ENCODE data around the gene ZFPM1.

ZFPM1 gene

GRCh38 chr16:88549671-88550245, 96.7 kb downstream of the ZFPM1 start:
- no peaks in the 10 kb centered on the region; the same call in 1 of the 2 replicates for H3K36me3 ChIP-seq (ENCODE audit: control insufficient read depth, insufficient read depth, low read length)
- H3K27me3 ChIP-seq (replicated peaks; ENCODE audit: control insufficient read depth, insufficient read depth, low read length): no peaks in the 10 kb centered on the region; the same call in 1 of the 2 replicates
- no peak for DNase-seq (ENCODE audit: extremely low read depth, insufficient read length)
- no peak overlapping the region for H3K4me3 ChIP-seq (replicated peaks; ENCODE audit: low read depth, low read length)
- TF ChIP-seq CTCF (IDR thresholded peaks at IDR 0.05; ENCODE audit: insufficient read depth, low read length, poor library complexity, severe bottlenecking): no peak

GRCh38 chr16:88550246-88550661, 97.2 kb downstream of the ZFPM1 start:
- DNase-seq (ENCODE audit: extremely low read depth, insufficient read length): peak; percentile 30
- Histone ChIP-seq H3K4me3 (replicated peaks; ENCODE audit: low read depth, low read length) (no peak overlapping the region), H3K36me3 (ENCODE audit: control insufficient read depth, insufficient read depth, low read length) (no peaks in the 10 kb centered on the region; the same call in 1 of the 2 replicates), H3K27me3 (replicated peaks; ENCODE audit: control insufficient read depth, insufficient read depth, low read length) (no peaks in the 10 kb centered on the region; the same call in 1 of the 2 replicates)
- TF ChIP-seq CTCF (IDR thresholded peaks at IDR 0.05; ENCODE audit: insufficient read depth, low read length, poor library complexity, severe bottlenecking): no peak

- no peak for TF ChIP-seq CTCF (IDR thresholded peaks at IDR 0.05; ENCODE audit: insufficient read depth, low read length, poor library complexity, severe bottlenecking)
- Histone ChIP-seq H3K27me3 (replicated peaks; ENCODE audit: control insufficient read depth, insufficient read depth, low read length) (no peaks in the 10 kb centered on the region; the same call in 1 of the 2 replicates), H3K4me3 (replicated peaks; ENCODE audit: low read depth, low read length) (no peak overlapping the region), H3K36me3 (ENCODE audit: control insufficient read depth, insufficient read depth, low read length) (no peaks in the 10 kb centered on the region; the same call in 1 of the 2 replicates)
- DNase-seq (ENCODE audit: extremely low read depth, insufficient read length): no peak
Observed at GRCh38 chr16:88552166-88552565, 99.1 kb downstream of the ZFPM1 start.

GRCh38 chr16:88552815-88553214, 99.7 kb downstream of the ZFPM1 start:
- Histone ChIP-seq H3K4me3 (replicated peaks; ENCODE audit: low read depth, low read length) (no peak overlapping the region), H3K36me3 (ENCODE audit: control insufficient read depth, insufficient read depth, low read length) (no peaks in the 10 kb centered on the region; the same call in 1 of the 2 replicates), H3K27me3 (replicated peaks; ENCODE audit: control insufficient read depth, insufficient read depth, low read length) (no peaks in the 10 kb centered on the region; the same call in 1 of the 2 replicates)
- no peak for TF ChIP-seq CTCF (IDR thresholded peaks at IDR 0.05; ENCODE audit: insufficient read depth, low read length, poor library complexity, severe bottlenecking)
- DNase-seq (ENCODE audit: extremely low read depth, insufficient read length): no peak

GRCh38 chr16:88553739-88554138, 100.7 kb downstream of the ZFPM1 start:
- DNase-seq (ENCODE audit: extremely low read depth, insufficient read length): no peak
- Histone ChIP-seq H3K36me3 (ENCODE audit: control insufficient read depth, insufficient read depth, low read length) (no peaks in the 10 kb centered on the region; the same call in 1 of the 2 replicates), H3K4me3 (replicated peaks; ENCODE audit: low read depth, low read length) (no peak overlapping the region), H3K27me3 (replicated peaks; ENCODE audit: control insufficient read depth, insufficient read depth, low read length) (no peaks in the 10 kb centered on the region; the same call in 1 of the 2 replicates)
- TF ChIP-seq CTCF (IDR thresholded peaks at IDR 0.05; ENCODE audit: insufficient read depth, low read length, poor library complexity, severe bottlenecking): no peak

Data from GM06990 (cell line).